Uterus (tissue), 4 donors: ENCODE results near the gene NOX5. TPM values are rescaled to one million over a fixed set of nuclear protein-coding genes. Genes with fewer than 3 reads are reported as not detected.

ENCODE experiments used
- DNase-seq, 2 donors: peaks; one replicate each; pipeline ENCODE4 v3.0.0-alpha.2; 2019 to 2020
- H3K27ac ChIP-seq, 2 donors: fragments of 200-600 bp; sonication (generic); 1 replicate in 1 of 2; 2 replicates in 1 of 2; pipeline ENCODE4 v1.5.1; 2016 to 2018
- H3K27me3 ChIP-seq, 2 donors: fragments of 200-600 bp; sonication (generic); one replicate each; pipeline ENCODE4 v1.5.1; 2018 to 2019; ENCODE audit warnings: control low read depth in 1 of 2
- H3K36me3 ChIP-seq, 2 donors: fragments of 200-600 bp; sonication (generic); one replicate each; pipeline ENCODE4 v1.5.1; 2019; ENCODE audit warnings: control low read depth in 1 of 2
- H3K4me1 ChIP-seq, 2 donors: fragments of 200-600 bp; sonication (generic); one replicate each; pipeline ENCODE4 v1.5.1; 2018 to 2019; ENCODE audit warnings: control low read depth in 1 of 2
- H3K4me3 ChIP-seq, 2 donors: fragments of 200-600 bp; sonication (generic); 1 replicate in 1 of 2; 2 replicates in 1 of 2; pipeline ENCODE4 v1.5.1; 2018 to 2019; ENCODE audit warnings: mild to moderate bottlenecking in 1 of 2
- H3K9me3 ChIP-seq, 2 donors: fragments of 200-600 bp; sonication (generic); one replicate each; pipeline ENCODE4 v1.5.1; 2019; ENCODE audit warnings: control low read depth in 1 of 2
- POLR2A ChIP-seq, 2 donors: fragments of 450-650 bp; IDR thresholded peaks; one replicate each; pipeline ENCODE4 v1.6.1; 2016; ENCODE audit warnings: antibody characterized with exemption in 2 of 2, mild to moderate bottlenecking in 1 of 2, moderate library complexity in 1 of 2
- intact Hi-C: fragments of 100-400 bp; cut with DNase I; formaldehyde crosslinking; loops from one replicate; pipeline ENCODE4 v1.15.1; 2023; ENCODE audit warnings: low total_unique reads
- total RNA-seq, 4 donors: library from RNA; depleted of rRNA in 3 of 4; stranded (reverse); fragments of >200 nt in 3 of 4; gene quantifications; one replicate each; pipeline versions ENCODE4 v1.1.0 to v1.2.4, GENCODE V29; 2014 to 2023
- TF ChIP-seq, protein P1 (sequence below), 4 experiments: fragments of 200-600 bp in 2 of 4; fragments of 450-650 bp in 2 of 4; sonication (generic) in 2 of 4; IDR thresholded peaks; one replicate each; pipeline ENCODE4 v1.5.1; 2016 to 2019; ENCODE audit warnings: antibody characterized with exemption in 4 of 4, mild to moderate bottlenecking in 2 of 4, moderate library complexity in 1 of 4
- donor health status: DM: yes; HTN: yes; CAD: no.

Gene NOX5
- total RNA-seq, 4 donors from 2014 or later, result 0.21 to 0.52 TPM; not detected in 2

DNA sequence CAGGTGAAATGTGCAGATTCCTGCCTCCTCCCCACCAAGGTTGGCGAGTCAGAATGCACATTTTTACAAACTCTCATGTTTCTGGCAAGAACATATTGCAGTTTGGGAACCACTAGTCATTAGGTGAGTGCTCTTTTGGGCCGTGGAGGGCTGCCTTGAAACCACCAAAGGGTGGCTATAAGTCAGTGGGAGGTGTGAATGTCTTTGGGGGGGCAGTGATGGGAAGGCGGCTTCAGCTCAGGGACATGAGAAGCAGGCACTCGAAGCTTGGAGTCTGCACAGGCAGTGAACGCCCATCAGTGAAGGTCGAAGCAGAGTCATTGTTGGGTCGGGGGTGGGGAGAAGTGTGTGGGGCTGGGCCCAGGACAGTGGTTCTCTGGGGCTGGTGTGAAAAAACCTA, 1.1 kb downstream of the NOX5 start:
- no peaks in the 10 kb centered on the region for H3K27me3 ChIP-seq
- H3K4me3 ChIP-seq, result no peak overlapping the region
- no peaks in the 10 kb centered on the region for H3K36me3 ChIP-seq
- H3K27ac ChIP-seq, result no peak overlapping the region
- TF ChIP-seq, protein P1, sequence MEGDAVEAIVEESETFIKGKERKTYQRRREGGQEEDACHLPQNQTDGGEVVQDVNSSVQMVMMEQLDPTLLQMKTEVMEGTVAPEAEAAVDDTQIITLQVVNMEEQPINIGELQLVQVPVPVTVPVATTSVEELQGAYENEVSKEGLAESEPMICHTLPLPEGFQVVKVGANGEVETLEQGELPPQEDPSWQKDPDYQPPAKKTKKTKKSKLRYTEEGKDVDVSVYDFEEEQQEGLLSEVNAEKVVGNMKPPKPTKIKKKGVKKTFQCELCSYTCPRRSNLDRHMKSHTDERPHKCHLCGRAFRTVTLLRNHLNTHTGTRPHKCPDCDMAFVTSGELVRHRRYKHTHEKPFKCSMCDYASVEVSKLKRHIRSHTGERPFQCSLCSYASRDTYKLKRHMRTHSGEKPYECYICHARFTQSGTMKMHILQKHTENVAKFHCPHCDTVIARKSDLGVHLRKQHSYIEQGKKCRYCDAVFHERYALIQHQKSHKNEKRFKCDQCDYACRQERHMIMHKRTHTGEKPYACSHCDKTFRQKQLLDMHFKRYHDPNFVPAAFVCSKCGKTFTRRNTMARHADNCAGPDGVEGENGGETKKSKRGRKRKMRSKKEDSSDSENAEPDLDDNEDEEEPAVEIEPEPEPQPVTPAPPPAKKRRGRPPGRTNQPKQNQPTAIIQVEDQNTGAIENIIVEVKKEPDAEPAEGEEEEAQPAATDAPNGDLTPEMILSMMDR (IDR thresholded peaks at IDR 0.05), result no peak
- TF ChIP-seq POLR2A (IDR thresholded peaks at IDR 0.05), result no peak
- no peak for DNase-seq
- intact Hi-C loops, result no loop called here
- no peaks in the 10 kb centered on the region for H3K4me1 ChIP-seq
- H3K9me3 ChIP-seq, result no peaks in the 10 kb centered on the region

DNA sequence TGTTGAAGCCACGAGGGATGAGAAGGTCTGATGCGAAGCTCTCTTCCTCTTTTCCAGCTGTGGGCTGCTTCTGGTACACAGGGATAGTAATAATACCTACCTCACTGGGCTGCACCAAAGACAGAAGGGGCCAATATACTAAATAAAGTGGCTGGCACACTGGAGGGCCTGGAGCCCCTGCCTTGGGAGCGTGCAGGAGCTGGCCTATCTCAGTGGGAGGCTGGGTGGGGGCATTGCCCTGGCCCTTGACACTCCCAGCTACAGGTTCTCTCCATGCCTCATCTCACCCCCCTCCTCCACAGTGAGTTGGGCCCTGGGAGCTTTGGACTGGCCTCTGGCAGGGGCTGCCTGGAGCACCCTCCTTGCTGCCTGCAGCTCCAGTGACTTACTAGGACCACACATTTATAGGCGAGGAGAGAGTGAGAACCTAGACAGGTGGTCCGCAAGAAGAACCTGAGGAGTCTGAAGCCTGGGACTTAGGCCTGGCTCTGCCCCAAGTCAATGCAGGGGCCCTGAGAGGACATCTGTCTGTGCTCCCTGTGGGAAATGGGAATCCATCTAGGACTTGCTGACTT, 1.6 kb downstream of the NOX5 start:
- DNase-seq, result no peak
- TF ChIP-seq, protein P1 (IDR thresholded peaks at IDR 0.05), result no peak
- TF ChIP-seq POLR2A (IDR thresholded peaks at IDR 0.05), result no peak
- H3K27ac ChIP-seq, result no peak overlapping the region
- no peak overlapping the region for H3K4me3 ChIP-seq
- H3K9me3 ChIP-seq, result no peaks in the 10 kb centered on the region
- intact Hi-C loops, result no loop called here
- H3K36me3 ChIP-seq, result no peaks in the 10 kb centered on the region
- no peaks in the 10 kb centered on the region for H3K4me1 ChIP-seq
- no peaks in the 10 kb centered on the region for H3K27me3 ChIP-seq

DNA sequence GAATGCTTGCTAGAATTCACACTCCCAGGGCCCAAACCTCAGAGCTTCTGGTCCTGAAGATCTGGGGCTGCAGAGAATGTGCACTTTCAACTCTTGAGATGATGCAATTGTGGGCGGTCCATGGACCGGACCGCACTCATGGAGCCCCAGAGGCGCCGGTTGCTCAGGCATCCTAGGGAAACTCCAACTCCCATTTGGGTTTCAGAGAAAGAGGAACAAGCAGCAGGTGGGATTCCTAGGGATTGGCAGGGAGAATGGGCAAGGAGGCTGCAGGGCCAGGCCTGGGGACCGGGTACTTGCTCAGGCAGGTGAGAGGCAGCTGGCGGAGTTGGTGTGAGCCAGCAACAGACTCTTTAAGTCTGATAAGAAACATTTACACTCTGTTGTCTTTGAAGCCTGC, 3.5 kb downstream of the NOX5 start:
- TF ChIP-seq, protein P1 (IDR thresholded peaks at IDR 0.05), result no peak
- TF ChIP-seq POLR2A (IDR thresholded peaks at IDR 0.05), result no peak
- H3K27me3 ChIP-seq, result no peaks in the 10 kb centered on the region
- H3K4me1 ChIP-seq, result no peaks in the 10 kb centered on the region
- H3K4me3 ChIP-seq, result no peak overlapping the region
- H3K36me3 ChIP-seq, result no peaks in the 10 kb centered on the region
- DNase-seq, result no peak
- no peaks in the 10 kb centered on the region for H3K9me3 ChIP-seq
- intact Hi-C loops, result no loop called here
- no peak overlapping the region for H3K27ac ChIP-seq

DNA sequence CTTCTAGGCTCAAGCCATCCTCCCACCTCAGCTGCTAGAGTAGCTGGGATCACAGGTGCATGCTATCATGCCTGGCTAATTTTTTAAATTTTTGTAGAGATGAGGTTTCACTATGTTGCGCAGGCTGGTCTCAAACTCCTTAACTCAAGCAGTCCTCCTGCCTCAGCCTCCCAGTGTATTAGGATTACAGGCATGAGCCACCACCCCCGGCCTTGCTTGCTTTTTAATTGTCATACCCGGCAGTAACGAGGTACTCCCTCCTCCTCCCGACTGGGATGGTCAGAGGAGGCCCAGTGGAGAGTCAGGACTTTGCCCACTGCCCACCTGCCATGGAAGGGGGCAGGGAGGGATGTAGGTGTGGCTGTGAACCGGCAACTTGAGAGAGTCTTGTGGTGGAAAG, 4.5 kb downstream of the NOX5 start:
- intact Hi-C loops, result no loop called here
- H3K4me3 ChIP-seq, result no peak overlapping the region
- no peaks in the 10 kb centered on the region for H3K27me3 ChIP-seq
- TF ChIP-seq, protein P1 (IDR thresholded peaks at IDR 0.05), result no peak
- TF ChIP-seq POLR2A (IDR thresholded peaks at IDR 0.05), result no peak
- H3K4me1 ChIP-seq, result no peaks in the 10 kb centered on the region
- no peak overlapping the region for H3K27ac ChIP-seq
- H3K36me3 ChIP-seq, result no peaks in the 10 kb centered on the region
- DNase-seq, result no peak
- no peaks in the 10 kb centered on the region for H3K9me3 ChIP-seq

DNA sequence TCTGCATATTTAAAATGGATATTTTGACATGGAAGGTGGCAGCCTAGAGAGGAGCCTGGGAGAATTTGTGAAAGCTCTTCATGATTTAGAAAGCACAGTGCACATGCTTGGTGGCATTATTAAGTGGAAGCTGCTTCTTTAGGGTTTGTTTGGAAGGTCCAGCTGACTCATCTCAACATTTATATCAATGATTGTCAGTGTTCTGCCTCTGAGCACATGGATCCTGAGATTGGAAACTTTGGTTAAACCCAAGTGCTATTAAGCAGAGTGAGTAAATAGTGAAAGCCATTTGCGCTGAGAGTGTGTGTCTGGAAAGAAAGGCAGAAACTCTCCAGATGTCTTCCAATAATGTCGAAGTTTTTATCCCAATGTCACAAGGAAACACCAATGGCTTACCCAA, 7.4 kb downstream of the NOX5 start:
- no peak overlapping the region for H3K27ac ChIP-seq
- no peak overlapping the region for H3K4me3 ChIP-seq
- no peak for DNase-seq
- TF ChIP-seq POLR2A (IDR thresholded peaks at IDR 0.05), result no peak
- TF ChIP-seq, protein P1 (IDR thresholded peaks at IDR 0.05), result no peak
- no peaks in the 10 kb centered on the region for H3K27me3 ChIP-seq
- H3K36me3 ChIP-seq, result no peaks in the 10 kb centered on the region
- intact Hi-C loops, result no loop called here
- no peaks in the 10 kb centered on the region for H3K9me3 ChIP-seq
- no peaks in the 10 kb centered on the region for H3K4me1 ChIP-seq
